AG10803 (cell line): Measurements from ENCODE around the gene RNF17.

Experiments
- DNase-seq: peaks from one replicate; pipeline ENCODE4 v3.0.0; 2010; ENCODE audit warnings: low read depth
- H3K4me3 ChIP-seq: 2 replicates; pipeline ENCODE4 v1.5.1; 2011; ENCODE audit warnings: mild to moderate bottlenecking, low read length, control low read depth
- CTCF ChIP-seq: conservative IDR thresholded peaks from 2 replicates; pipeline ENCODE4 v1.5.1; 2011; ENCODE audit warnings: mild to moderate bottlenecking, low read length, control low read depth, inconsistent platforms

The RNF17 gene

GRCh38 chr13:24868874-24869273, 104.9 kb downstream of the RNF17 start:
- DNase-seq: no peak
- no peak for TF ChIP-seq CTCF
- H3K4me3 ChIP-seq: no peak overlapping the region

DNA sequence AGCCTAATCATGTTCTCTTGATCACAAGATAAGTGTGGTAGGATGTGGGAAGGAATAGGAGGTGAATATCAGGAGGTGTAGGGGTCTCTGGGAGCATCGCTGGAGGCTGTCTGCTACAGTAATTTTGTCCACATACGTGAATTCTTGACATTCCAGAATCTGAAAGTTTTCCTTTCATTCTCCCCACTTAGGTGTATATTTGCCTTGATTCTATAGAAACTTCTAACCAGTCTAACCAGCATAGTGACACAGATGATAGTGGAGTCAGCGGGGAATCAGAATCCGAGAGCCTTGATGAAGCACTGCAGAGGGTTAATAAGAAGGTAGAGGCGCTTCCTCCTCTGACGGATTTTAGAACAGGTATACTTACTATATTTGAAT, 106.4 kb downstream of the RNF17 start:
- TF ChIP-seq CTCF: no peak
- no peak for DNase-seq
- no peak overlapping the region for H3K4me3 ChIP-seq

- TF ChIP-seq CTCF: no peak
- DNase-seq: no peak
- H3K4me3 ChIP-seq: no peak overlapping the region
Measured at GRCh38 chr13:24875566-24875965, 111.6 kb downstream of the RNF17 start.

GRCh38 chr13:24877531-24877930, 113.6 kb downstream of the RNF17 start:
- no peak for TF ChIP-seq CTCF
- DNase-seq: no peak
- no peak overlapping the region for H3K4me3 ChIP-seq

GRCh38 chr13:24878340-24878739, 114.4 kb downstream of the RNF17 start:
- DNase-seq: no peak
- no peak for TF ChIP-seq CTCF

DNA sequence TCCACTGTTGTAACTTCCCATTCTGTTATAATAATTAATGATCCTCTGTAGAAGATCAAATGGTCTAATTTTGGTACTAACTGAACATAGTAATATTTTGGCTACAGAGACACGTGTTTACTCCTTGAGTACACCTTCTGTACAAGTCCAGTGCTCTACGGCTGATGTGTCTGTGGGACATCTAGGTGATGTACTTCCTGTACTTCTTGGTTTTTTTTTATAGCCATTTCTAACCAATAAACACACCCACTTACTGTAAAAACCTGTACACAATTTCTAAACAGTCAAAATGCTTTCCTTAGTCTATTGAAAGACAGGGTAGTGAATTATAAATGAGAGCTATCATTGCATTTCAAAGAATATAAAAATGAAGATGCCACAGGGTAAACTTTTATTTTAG, 118.7 kb downstream of the RNF17 start:
- H3K4me3 ChIP-seq: no peak overlapping the region
- DNase-seq: no peak
- no peak for TF ChIP-seq CTCF

More at GRCh38 chr13:24878340-24878739, 114.4 kb downstream of the RNF17 start:
- no peak overlapping the region for H3K4me3 ChIP-seq

DNA sequence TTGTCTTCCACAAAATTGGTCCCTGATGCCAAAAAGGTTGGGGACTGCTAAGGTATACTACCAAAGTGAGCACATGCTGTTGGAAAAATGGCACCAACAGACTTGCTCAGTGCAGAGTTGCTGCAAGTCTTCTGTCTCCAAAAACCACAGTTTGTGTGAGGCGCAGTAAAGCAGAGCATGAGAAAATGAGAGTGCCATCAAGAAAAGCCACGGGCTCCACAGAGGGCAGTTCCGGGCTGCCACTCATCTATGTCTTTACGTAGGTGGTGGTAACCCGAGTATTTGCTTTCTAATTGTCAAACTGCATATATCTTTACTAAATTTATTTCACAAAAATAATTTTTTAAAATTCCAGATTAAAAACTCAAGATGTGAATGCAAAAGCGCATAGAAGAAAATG, 123.8 kb downstream of the RNF17 start:
- no peak overlapping the region for H3K4me3 ChIP-seq
- DNase-seq: no peak
- no peak for TF ChIP-seq CTCF
